GM21528 (cell line): ENCODE measurements around the gene KRT14.
"Not testable (repeated sequence)": the region's sequence is repeated elsewhere in the genome, so short reads cannot be mapped to it uniquely, and the experiment has no call there.

Source experiments
- ATAC-seq: cut with Tn5 transposase; IDR thresholded peaks from one replicate; pipeline ENCODE4 v1.9.1; 2021; ENCODE audit warnings: mild to moderate bottlenecking, moderate library complexity; ENCODE audit not compliant: unreplicated experiment, low FRiP score

KRT14 gene

DNA sequence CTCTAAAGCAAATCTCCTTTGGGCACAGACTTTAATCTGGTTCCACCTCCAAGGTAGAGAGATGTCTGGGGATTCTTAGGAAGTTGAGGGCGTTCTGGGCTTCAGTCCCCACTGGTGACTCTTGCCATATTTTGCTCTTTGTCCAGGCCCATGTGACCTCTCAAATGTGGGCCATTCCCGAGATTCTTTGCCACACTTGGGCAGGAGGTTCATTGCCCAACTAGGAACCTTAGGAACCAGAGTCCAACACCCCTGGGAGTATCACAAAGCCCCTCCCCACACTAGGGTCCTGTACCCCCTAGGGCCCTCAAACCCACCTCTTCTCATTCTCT lies 6.5 kb downstream of the KRT14 start:
- no peak for ATAC-seq

DNA sequence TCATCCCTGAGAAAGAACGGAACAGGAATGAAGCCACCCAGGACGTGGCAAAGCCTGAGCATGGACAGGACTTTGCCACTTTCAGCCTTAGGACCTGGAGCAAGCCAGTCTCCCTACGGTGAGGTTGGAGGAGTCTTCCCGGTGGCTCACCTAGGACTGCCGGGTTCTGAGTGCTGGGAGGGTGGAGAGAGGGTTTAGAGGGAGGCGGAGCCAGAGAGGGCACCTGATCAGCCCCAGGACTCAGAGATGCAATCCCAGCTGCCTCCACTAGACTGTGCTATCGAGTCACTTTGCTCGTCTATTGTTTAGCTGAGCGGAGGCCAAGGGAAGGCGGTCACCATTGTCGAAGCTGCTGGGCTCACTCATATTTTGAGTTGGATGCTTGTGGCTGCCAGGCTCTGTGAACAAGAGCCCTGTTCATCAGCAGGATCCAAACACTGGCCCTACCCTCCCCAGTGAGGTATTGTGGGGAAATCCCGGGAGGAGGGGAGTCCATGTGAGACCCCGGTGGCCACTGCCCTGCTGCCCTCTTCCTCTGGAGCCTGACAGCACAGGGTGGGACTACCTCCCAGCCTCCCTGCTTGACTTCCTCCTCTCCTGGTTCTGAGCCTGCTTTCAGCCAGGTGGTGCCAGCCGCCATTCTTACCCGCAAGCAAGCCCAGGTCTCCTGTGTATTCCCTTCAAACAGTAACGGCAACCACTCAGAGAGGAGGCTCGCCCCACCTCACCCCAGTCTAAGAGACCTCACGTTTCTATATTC lies 7.0 kb downstream of the KRT14 start:
- ATAC-seq = no peak

DNA sequence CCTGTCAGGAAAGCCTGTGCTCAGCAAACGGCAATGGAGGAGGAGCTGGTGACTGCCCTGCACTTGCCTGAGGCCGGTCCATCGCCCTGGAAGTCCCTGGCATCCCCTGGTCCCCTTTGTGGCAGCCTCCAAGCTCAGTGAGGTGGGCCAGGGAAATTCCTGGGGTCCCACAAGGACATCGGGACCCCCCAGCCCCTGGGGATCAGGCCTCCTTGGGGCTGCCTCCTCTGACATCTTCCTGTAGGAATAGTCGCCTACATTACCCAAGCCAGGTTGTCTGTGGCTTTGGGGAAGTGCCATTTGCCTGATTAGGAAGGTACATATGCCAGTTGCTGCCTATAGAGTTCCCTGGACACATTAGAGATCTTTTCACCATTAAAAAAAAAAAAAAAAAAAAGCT lies 7.7 kb downstream of the KRT14 start:
- no peak for ATAC-seq

DNA sequence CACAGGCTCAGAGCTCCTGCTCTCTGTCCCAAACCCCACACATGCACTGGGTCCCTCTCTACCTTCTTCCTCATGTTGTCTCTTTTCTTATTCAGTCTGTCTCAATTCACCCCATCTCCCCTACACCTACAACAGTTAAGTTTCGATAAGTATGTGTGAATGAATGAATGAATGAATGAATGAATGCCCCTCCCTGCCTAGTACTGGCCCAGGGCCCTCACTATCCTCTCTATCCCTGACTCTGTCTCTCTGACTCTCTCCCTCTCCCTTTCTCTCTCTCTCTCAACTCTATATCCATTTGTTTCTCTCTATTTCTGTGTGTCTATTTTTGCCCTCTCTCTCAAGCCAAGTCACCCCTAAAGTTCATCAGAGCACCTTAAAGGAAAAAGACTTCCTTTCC lies 8.2 kb downstream of the KRT14 start:
- no peak for ATAC-seq

- ATAC-seq = not testable (repeated sequence)
Measured at GRCh38 chr17:41576740-41577139, 10.0 kb downstream of the KRT14 start.

DNA sequence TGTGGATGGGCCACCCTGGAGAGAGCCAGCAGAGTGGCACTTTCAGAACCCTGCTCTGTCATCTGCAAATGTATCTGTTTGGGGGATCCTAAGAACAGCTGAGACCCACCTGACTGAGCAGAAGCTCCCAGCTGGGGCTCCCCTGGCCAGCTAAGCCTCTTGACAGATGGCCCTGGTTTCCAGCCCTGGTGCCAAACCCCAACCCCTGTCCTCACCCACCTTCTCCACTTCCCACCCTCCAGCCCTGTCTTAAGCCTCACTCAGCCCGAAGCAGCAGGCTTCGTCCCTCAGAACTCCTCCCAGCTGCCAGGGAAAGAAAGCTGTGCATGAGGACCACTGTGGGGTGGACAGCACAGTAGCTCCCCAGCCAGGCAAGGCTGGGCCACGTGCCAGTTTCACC lies 11.4 kb downstream of the KRT14 start:
- no peak for ATAC-seq

DNA sequence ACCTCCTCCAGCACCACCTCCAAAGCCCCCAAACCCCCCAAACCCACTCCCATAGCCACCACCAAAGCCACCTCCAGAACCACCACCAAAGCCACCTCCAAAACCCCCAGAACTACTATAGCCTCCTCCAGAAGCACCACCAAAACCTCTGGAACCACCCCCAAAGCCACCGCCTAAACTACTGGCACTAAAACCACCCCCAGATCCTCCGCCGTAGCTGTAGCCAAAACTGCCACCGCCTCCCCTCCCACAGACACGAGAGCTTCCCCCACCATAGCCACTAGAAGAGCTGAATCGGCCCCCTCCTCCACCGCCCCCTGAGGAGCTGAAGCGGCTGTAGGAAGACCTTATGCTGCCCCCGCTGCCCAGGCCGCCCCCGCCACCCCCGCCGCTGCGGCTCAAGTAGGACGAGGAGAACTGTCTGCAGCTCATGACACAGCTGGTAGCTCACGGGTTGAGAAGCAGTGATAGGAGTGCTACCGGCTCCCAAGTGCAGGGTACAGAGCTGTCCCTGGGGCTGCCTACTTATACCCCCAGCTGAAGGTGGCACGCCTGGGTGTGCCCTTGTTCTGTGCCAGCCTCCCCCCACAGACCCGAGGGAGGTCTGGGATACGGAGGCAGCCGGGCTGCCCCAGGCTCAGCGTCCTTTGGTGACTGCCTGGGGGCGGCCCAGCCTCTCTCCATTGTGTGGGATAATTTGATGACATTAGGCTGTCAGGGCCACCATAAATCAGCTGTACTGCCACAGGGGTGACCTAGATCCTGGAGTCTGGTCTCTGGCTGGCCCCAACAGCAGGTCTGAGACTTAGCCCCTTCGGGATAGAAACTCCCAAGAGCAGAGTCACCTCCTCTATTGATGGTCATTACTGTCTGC lies 14.9 kb downstream of the KRT14 start, which contains the start of gene KRT9:
TSS of gene KRT9 (minus strand) at position 499 of the 874 bp plus-strand sequence. CDS start at position 432, 67 bp downstream.
- ATAC-seq = no peak

- ATAC-seq = no peak
Measured at GRCh38 chr17:41567317-41567716, 19.4 kb downstream of the KRT14 start.

- ATAC-seq = no peak
Measured at GRCh38 chr17:41565338-41565737, 21.4 kb downstream of the KRT14 start.

GRCh38 chr17:41563607-41564170 lies 23.0 kb downstream of the KRT14 start:
- no peak for ATAC-seq

DNA sequence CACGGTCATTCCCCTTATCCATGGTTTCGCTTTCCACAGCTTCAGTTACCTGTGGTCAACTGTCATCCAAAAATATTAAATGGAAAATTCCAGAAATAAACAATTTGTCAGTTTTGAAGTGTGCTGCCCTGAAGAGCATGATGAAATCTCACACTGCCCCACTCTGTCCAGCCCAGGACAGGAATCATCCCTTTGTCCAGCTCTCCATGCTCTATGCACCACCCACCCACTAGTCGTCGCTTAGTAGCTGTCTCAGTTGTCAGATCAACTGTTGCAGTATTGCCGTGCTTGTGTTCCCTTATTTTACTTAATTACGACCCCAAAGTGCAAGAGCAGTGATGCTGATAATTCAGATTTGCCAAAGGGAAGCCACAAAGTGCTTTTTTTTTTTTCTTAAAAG lies 25.1 kb downstream of the KRT14 start:
- no peak for ATAC-seq

DNA sequence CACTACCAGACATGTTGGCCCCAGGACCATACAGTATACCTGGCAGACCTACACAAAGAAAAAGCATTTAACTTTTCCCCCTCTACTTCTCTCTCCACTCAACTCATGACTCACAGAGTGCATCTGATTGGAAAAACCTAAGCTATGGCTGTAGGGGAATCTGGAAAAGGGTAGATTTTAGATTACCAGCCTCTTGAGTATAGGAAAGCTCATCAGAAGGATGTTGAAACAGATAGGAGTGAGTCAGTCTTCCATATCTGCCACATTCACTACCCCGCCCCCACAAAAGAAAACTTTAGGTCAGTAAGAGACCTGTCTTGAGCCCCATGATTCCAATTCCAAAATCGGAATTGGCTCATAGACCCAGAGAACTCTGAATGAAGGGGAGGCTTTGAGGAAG lies 27.1 kb downstream of the KRT14 start:
- no peak for ATAC-seq

DNA sequence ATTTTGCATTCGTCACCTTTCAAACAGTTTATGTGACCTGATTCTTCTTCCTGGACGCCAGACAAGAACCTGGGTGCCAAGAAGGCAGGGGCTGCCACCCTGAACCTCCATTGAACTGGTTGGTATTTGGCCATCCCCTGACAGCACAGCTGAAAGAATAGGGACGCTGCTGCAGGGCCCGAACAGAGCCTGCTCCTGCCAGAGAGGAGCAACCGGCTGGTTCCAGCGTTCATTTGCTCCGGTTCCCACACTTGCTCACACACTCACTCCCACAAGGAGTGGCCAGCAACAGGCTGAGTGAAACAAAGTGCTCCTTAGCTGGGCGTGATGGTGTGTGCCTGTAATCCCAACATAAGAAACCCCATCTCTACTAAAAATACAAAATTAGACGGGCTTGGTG lies 29.8 kb downstream of the KRT14 start:
- no peak for ATAC-seq

DNA sequence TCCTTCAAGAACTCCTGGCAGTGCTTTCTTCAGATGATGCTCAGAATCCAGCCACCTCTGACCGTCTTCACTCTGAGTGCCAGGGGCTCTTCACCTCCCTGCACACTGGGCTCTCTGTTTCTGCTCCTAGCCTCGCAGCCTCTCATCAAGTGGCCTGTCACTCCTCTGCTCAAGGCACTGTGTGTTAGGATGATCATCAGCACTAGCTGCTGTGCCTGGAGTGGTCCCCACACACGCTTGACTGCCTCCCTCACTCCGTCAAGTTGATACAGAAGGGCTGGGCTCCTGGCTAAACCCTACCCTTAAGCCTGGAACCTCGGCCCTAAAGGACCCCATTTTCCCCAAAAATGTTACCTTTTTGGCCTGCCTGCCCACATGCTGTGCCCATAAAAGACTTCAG lies 30.4 kb downstream of the KRT14 start:
- no peak for ATAC-seq

DNA sequence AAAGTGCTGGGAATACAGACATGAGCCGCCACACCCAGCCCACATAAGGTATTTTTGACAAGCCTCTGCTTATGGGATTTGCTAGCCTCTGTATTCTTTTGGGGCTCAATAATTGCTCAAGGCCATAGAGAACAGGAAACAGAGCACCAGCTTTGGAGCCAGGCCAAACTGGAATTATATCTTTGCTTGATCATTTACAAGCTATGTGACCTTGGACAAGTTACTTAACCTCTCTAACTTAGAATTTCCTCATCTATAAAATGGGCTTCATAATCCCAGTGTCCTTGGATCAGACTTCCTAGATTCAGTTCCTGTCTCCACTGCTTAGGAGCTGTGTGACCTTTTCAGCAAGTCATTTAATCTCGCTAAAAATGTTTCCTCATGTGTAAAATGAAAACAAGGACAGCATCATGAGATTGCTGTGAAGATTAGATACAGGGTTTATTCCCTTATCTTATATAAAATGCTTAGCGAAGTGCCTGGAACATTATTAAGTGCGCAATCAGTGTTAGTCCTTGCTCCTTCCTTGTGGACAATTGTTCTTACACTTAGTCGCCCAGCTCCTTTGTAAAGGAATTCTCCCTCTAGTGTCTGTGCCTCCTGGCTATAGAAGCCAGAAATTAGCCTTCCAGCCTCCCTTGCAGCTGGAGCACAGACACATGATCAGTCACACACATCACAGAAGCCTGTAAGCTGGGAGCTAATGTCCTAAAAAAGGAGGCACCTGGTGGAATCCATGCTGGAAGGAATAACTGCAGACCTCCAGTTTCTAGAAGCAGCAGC lies 31.4 kb downstream of the KRT14 start:
- no peak for ATAC-seq

- no peak for ATAC-seq
Measured at GRCh38 chr17:41553987-41554680, 32.6 kb downstream of the KRT14 start.

DNA sequence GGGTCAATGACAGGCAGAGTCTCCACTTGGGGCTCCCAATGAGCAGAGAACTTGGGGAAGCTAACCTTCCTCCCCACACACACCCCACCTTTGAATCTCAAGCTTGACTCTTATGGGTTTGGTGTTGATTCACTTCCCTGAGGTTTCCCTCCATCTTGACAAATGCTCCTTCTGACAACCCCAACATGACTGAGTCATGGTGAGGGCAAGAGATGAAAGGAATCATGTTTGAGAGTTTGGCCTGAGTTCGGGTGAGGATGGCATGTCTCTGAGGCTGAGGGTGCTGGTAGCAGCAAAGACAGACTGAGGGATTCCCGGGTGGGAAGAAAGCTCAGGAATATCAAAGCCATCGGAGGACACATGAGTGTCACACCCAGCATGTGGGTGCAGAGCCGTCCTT lies 33.5 kb downstream of the KRT14 start:
- no peak for ATAC-seq

GRCh38 chr17:41552455-41552854 lies 34.2 kb downstream of the KRT14 start:
- no peak for ATAC-seq

DNA sequence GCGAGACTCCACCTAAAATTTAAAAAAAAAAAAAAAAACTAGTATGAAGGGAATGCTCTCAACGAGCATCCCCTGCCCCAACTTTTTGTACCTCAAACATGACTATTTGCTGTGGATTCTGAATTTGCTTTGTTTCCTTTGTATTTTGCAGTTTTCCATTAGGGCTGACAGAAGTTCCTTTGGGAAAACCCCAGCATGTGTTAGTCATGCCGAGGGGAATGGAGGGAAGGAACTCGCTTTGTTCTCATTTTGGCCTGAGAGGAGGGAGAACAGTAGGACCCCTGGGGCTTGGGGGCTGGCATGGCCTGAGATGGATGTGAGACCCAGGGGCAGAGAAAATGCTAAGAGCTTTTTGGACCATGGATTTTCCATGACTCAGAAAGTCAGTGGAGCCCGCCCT lies 35.3 kb downstream of the KRT14 start:
- no peak for ATAC-seq

- ATAC-seq = no peak
Measured at GRCh38 chr17:41549596-41550039, 37.1 kb downstream of the KRT14 start.
